Thyroid gland (tissue), 4 donors: Measurements from ENCODE around the gene TMEM8B.

Source experiments
- CTCF ChIP-seq, 6 experiments: fragments of 200-600 bp in 3 of 6; fragments of 450-650 bp in 3 of 6; sonication (generic) in 3 of 6; IDR thresholded peaks; one replicate each; pipeline ENCODE4 v1.5.1; 2016 to 2019; ENCODE audit warnings: antibody characterized with exemption in 6 of 6, mild to moderate bottlenecking in 2 of 6, inconsistent platforms in 1 of 6, moderate library complexity in 1 of 6
- POLR2A ChIP-seq, 2 donors: fragments of 450-650 bp; IDR thresholded peaks; one replicate each; pipeline ENCODE4 v1.6.1; 2017; ENCODE audit warnings: antibody characterized with exemption in 2 of 2, mild to moderate bottlenecking in 2 of 2, moderate library complexity in 1 of 2

GRCh38 chr9:35871545-35871944 is 42.5 kb downstream of the TMEM8B start:
- TF ChIP-seq CTCF (IDR thresholded peaks at IDR 0.05): no peak
- TF ChIP-seq POLR2A (IDR thresholded peaks at IDR 0.05): no peak
